Osteoblast (primary cell): ENCODE results near the gene PEAK3. TPM values are rescaled to one million over a fixed set of nuclear protein-coding genes. Genes with fewer than 3 reads are reported as not detected.

Source experiments
- DNase-seq: peaks from one replicate; pipeline ENCODE4 v3.0.0; 2011; ENCODE audit warnings: low spot score, mixed read lengths; ENCODE audit not compliant: insufficient read length; ENCODE audit errors: missing footprints
- H2AFZ ChIP-seq: 2 replicates; pipeline ENCODE4 v1.6.0; 2011; ENCODE audit warnings: mild to moderate bottlenecking, low read length
- H3K27ac ChIP-seq: 2 replicates; pipeline ENCODE4 v1.5.1; 2011; ENCODE audit warnings: mild to moderate bottlenecking, low read depth, low read length, moderate library complexity
- H3K27me3 ChIP-seq: 2 replicates; pipeline ENCODE4 v1.6.0; 2012; ENCODE audit warnings: mild to moderate bottlenecking, control low read depth, inconsistent platforms, low read length, moderate library complexity; ENCODE audit not compliant: insufficient read depth
- H3K36me3 ChIP-seq: 2 replicates; pipeline ENCODE4 v1.5.1; 2011; ENCODE audit warnings: mild to moderate bottlenecking, low read length, control low read depth, moderate library complexity; ENCODE audit not compliant: insufficient read depth
- H3K4me1 ChIP-seq: 2 replicates; pipeline ENCODE4 v1.5.1; 2011; ENCODE audit warnings: mild to moderate bottlenecking, low read length, control low read depth, moderate library complexity; ENCODE audit not compliant: insufficient read depth
- H3K4me2 ChIP-seq: 2 replicates; pipeline ENCODE4 v1.6.0; 2011; ENCODE audit warnings: mild to moderate bottlenecking, low read length; ENCODE audit not compliant: insufficient read depth
- H3K4me3 ChIP-seq: fragments of 200-600 bp; sonication (generic); 3 replicates; pipeline ENCODE4 v1.5.1; 2012; ENCODE audit warnings: mild to moderate bottlenecking, low read length, inconsistent platforms; ENCODE audit not compliant: insufficient read depth
- H3K79me2 ChIP-seq: 2 replicates; pipeline ENCODE4 v1.6.0; 2012; ENCODE audit warnings: mild to moderate bottlenecking, low read length, control low read depth, inconsistent platforms; ENCODE audit not compliant: insufficient read depth
- H3K9me3 ChIP-seq: 2 replicates; pipeline ENCODE4 v1.5.1; 2011; ENCODE audit warnings: low read depth, low read length, control low read depth
- H4K20me1 ChIP-seq: 2 replicates; pipeline ENCODE4 v1.6.0; 2012; ENCODE audit warnings: mild to moderate bottlenecking, low read length, control low read depth; ENCODE audit not compliant: insufficient read depth
- total RNA-seq: library from RNA; depleted of rRNA; stranded (reverse); fragments of >200 nt; gene quantifications from 2 replicates; pipeline ENCODE4 v1.2.3, GENCODE V29; 2012
- TF ChIP-seq, protein P1 (sequence below): IDR thresholded peaks from 2 replicates; pipeline ENCODE4 v1.5.1; 2011; ENCODE audit warnings: mild to moderate bottlenecking, low read depth, low read length, moderate library complexity; ENCODE audit errors: extremely low read depth

The PEAK3 gene
- total RNA-seq, 1 donor = not detected

DNA sequence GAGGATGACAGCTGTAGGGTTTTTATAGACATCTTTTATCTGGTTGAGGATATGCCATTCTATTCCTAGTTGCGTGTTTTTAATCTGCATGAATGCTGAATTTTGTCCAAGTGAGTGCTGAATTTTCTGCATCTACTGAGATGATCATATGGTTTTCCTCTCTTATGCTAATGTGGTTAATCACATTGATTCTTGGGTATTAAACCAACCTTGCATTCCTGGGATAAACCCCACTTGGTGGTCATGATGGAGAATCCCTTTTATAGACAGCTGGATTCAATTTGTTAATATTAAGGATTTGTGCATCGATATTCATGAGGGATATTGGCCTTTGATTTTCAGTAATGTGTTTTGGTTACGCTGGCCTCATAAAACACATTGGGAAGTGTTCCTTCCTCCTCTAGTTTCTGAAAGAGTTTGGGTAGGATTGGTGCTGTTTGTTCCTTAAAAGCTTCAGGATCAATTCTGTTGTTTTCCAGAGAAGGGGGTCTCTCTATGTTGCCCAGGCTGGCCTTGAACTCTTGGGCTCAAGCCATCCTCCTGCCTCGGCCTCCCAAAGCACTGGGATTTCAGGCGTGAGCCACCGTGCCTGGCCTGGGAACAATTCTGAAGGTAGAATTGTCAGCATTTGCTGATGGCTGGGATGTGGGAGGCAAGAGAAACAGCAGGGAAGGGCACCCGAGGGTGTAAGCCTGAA is 33.3 kb upstream of the PEAK3 start:
- H3K79me2 ChIP-seq = no peaks in the 10 kb centered on the region
- TF ChIP-seq, protein P1, sequence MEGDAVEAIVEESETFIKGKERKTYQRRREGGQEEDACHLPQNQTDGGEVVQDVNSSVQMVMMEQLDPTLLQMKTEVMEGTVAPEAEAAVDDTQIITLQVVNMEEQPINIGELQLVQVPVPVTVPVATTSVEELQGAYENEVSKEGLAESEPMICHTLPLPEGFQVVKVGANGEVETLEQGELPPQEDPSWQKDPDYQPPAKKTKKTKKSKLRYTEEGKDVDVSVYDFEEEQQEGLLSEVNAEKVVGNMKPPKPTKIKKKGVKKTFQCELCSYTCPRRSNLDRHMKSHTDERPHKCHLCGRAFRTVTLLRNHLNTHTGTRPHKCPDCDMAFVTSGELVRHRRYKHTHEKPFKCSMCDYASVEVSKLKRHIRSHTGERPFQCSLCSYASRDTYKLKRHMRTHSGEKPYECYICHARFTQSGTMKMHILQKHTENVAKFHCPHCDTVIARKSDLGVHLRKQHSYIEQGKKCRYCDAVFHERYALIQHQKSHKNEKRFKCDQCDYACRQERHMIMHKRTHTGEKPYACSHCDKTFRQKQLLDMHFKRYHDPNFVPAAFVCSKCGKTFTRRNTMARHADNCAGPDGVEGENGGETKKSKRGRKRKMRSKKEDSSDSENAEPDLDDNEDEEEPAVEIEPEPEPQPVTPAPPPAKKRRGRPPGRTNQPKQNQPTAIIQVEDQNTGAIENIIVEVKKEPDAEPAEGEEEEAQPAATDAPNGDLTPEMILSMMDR = no peak
- no peak overlapping the region for H3K27ac ChIP-seq
- H3K36me3 ChIP-seq = no peaks in the 10 kb centered on the region
- H3K4me2 ChIP-seq = peak overlapping the region; percentile 66
- H4K20me1 ChIP-seq = no peaks in the 10 kb centered on the region
- H3K4me1 ChIP-seq = peaks cover 7% of the 10 kb centered on the region
- DNase-seq = no peak
- H2AFZ ChIP-seq = peak overlapping the region; percentile 60
- no peaks in the 10 kb centered on the region for H3K9me3 ChIP-seq
- H3K27me3 ChIP-seq = peaks cover 2% of the 10 kb centered on the region
- no peak overlapping the region for H3K4me3 ChIP-seq

DNA sequence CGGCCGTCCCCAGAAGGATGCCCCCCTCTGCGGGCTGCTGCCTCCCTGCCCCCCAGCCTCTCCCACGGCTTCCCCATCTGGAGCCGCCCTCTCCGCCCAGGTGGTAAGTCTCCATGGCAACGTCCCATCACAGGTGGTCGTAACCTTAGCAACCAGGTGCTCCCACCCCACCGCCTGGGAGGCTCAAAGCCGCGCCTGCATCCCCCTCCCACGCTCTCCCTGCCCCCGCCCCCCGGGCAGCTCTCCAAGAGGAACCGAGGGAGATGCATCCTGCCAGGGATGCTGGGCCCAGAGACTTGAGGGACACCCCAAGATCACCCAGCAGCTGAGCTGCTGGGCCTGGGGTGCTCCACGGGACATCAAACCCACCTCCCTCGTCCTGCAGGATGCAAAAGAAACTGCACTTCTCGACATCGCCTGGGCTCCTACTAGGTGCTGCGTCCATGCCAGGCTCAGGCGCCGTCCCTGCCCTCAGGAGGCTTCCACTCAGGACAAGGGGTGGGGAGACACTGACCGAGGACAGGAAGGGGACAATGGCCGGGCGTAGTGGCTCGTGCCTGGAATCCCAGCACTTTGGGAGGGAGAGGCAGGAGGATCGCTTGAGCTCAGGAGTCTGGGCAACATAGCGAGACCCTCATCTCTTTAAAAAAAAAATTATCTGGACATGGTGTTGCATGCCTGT is 31.0 kb upstream of the PEAK3 start:
- no peak for DNase-seq
- TF ChIP-seq, protein P1 = no peak
- H2AFZ ChIP-seq = no peak overlapping the region

DNA sequence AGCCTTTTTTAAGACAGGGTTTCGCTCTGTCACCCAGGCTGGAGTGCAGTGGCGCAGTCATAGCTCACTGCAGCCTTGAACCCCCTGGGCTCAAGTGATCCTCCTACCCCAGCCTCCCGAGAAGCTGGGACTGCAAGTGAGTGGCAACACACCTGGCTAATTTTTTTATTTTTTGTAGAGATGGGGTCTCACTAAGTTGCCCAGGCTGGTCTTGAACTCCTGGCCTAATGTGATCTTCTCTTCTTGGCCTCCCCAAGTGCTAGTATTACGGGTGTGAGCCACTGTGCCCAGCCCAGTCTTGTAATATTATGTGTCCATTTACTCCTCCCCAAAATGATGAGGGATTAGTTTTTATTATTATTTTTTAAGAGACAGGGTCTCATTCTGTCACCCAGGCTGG is 29.1 kb upstream of the PEAK3 start:
- Histone ChIP-seq H3K36me3 (no peaks in the 10 kb centered on the region), H4K20me1 (peaks cover 6% of the 10 kb centered on the region), H3K4me3 (no peak overlapping the region), H3K79me2 (no peaks in the 10 kb centered on the region), H3K9me3 (no peaks in the 10 kb centered on the region), H3K4me1 (peaks cover 9% of the 10 kb centered on the region), H3K27ac (no peak overlapping the region), H2AFZ (no peak overlapping the region), H3K4me2 (no peak overlapping the region), H3K27me3 (peaks cover 33% of the 10 kb centered on the region)
- no peak for DNase-seq
- TF ChIP-seq, protein P1 = no peak

More for the DNA sequence above, 31.0 kb upstream of the PEAK3 start:
- Histone ChIP-seq H3K4me2 (no peak overlapping the region), H3K27me3 (peaks cover 16% of the 10 kb centered on the region), H4K20me1 (peaks cover 2% of the 10 kb centered on the region), H3K36me3 (no peaks in the 10 kb centered on the region), H3K27ac (no peak overlapping the region), H3K9me3 (no peaks in the 10 kb centered on the region), H3K4me1 (peaks cover 10% of the 10 kb centered on the region), H3K4me3 (no peak overlapping the region), H3K79me2 (no peaks in the 10 kb centered on the region)

DNA sequence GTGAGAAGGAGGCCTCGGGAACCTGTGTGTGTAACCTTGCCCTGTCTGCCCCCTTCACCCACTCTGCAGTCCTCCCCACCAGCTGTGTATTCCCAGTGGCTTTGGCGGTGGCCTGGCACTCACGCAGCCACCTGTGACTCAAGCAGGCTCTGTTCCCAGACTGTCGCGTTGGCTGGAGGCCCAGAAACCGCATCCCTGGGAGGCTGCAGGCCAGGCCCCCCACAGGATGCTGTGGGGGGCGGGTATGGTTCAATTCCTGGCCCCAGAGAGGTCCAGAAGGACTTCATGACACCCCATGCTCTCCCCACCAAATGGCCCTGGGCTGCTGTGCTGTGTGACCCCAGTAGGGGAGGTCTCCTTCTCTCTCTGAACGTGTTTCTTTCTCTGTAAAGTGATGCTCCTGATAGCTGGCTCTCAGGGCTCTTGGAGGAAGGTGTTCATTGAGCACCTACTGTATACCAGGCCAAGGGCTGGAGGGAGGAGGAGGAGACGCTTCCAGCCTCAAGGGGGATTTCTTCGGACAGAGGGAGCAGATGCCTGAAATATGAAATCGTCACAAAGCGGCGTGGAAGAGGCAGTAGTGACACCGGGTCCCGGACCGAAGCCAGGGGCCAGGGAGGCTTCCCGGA is 27.9 kb upstream of the PEAK3 start:
- H3K36me3 ChIP-seq = no peaks in the 10 kb centered on the region
- H4K20me1 ChIP-seq = peaks cover 12% of the 10 kb centered on the region
- no peaks in the 10 kb centered on the region for H3K79me2 ChIP-seq
- no peak overlapping the region for H3K4me2 ChIP-seq
- TF ChIP-seq, protein P1 = no peak
- H2AFZ ChIP-seq = no peak overlapping the region
- H3K4me1 ChIP-seq = peaks cover 8% of the 10 kb centered on the region
- H3K27me3 ChIP-seq = peaks cover 34% of the 10 kb centered on the region
- no peak overlapping the region for H3K4me3 ChIP-seq
- H3K27ac ChIP-seq = no peak overlapping the region
- H3K9me3 ChIP-seq = no peaks in the 10 kb centered on the region
- peak; percentile 92 for DNase-seq
